ENCODE data around the gene SEBOX.

The SEBOX gene

DNA sequence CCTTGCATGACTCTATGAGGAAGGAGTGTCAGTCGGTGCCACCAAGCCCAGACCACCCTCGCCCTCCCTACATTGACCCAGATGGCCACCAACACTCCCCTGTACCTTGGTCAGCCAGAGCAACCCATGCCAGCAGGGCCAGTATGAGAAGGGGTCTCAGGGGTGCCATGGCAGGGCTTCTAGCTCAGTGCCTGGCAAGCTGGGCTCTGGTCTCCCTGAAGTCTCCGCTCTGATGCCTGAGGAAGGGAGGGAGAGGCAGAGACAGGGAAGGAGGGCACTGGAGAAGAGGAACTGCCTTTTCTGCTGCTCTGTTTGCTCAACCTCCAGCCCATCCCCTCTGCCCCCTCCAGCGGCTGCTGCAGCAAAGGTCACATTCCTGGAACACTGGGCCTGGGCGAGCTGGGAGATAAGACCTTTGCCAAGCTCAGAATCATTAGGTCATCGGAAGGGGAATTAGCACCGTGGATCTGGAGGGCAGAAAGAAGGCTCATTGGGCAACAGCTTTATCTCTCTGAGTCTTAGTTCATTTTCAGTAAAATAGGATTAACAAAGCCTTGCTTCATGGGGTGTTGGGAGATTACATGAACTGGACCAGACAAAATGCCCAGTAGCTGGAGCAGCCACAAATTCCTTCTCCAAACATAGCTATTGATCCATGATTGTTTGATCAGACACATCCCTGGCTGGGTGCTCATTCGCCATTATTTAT, 5.2 kb upstream of the SEBOX start, which contains the start of gene VTN:
Gene VTN (minus strand): TSS at position 273 of the 709 bp plus-strand sequence. CDS start 104 bp downstream, at position 169.
- in situ Hi-C loops (cut with MboI; ENCODE audit: low sequenced_read_pairs), result no loop called here

DNA sequence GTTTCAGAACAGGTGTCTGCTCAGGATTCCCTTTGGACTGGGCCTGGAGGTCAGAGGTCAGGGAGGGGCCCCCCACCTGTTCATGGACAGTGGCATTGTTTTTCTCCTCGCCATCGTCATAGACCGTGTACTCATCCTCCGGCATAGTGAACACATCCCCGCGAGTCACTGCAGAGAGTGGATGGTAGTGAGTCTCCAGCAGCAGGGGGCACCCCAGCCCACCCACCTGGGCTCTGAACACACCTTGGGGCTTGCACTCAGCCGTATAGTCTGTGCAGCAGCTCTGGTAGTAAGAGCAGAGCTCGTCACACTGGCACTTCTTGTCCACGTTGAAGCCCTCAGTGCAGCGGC, 4.7 kb upstream of the SEBOX start:
- in situ Hi-C loops (cut with MboI; ENCODE audit: low sequenced_read_pairs), result no loop called here

DNA sequence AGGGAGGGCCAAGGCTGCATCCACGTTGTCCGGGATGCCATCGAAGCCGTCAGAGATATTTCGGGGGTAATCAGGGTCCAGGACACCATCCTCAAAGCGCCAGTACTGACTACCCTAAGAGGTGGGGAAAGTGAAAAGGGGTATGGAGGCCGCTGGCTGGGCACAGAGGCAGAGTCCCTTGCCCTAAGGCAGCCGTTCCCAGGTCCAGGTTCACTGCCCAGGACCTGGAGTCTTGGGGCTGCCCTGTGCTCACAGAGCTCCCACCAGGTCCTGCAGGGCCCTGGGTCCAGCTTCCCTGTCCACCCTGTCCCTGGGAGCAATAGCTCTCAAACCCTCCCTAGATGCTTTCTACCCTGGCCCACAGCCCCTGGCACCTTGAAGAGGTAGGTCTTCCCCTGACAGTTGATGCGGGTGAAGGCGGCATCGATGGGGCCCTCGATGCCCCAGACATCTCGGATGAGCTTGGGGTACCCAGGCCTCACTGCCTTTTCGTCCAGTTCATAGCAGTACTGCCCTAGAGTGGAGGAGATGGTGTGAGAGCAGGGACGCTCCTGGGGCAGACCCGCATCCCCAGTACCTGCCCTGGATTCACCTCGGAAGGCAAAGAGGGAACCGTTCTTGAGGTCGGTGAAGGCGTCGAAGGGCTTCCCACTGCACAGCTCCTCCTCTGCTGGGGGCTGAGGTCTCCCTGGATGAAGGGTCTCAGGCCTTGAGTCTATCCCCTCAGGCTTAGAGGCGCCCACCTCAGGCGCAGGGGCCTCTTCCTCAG, 4.1 kb upstream of the SEBOX start:
- in situ Hi-C loops (cut with MboI; ENCODE audit: low sequenced_read_pairs), result no loop called here

DNA sequence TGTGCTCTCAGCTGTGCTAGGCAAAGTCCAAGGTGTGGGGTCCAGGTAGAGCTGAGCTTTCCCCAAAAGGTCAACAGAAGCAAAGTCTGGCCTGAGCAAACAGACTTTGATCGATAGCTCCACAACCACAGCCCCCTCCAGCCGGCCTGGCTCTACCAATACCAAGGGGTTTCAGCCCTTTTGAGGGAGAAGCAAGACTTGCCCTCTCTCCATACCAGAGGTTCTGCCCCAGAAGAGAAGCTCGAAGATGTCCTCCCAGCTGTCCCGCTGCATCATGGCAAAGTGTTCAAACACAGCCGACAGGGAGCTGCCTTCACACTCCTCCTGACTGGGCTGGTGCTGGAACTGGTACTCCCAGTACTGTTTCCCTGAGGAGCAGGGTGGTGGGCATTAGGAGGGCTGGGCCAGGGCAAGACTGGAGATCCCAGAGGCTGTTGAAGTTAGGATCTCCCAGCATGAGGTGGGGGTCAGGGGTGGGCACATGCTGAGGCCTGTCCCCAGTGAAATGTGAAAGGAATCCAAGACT, 3.4 kb upstream of the SEBOX start:
- in situ Hi-C loops (cut with MboI; ENCODE audit: low sequenced_read_pairs), result no loop called here

DNA sequence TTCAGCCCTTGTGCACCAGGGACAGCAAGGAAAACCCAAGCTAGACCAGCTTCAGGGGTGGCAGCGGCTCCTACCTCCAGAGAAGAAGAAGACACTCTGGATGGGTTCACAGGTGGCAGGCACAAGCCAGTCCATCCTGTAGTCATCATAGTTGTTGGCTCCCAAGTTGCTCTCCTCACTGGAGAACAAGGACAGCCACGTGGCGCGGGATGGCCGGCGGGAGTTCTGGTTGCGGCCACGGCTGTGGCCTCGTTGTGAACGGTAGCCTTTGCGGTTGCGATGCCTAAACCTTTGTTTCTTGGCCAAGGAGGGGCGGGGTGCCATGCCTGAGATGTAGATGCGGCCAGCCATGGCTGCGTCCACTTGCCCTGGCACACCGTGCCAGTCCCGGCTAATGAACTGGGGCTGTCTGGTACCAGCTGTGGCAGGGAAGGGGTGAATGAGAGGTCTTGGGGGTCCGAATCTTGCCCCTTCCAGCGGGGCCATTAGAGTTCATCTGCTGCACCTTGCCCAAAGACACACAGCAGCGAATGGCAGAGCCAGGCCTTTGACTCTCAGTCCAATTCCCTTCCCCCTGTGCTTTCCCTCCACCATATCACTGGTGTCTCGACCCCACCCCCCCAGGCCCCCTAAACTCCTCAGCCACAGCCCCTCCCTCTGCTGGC, 2.8 kb upstream of the SEBOX start:
- in situ Hi-C loops (cut with MboI; ENCODE audit: low sequenced_read_pairs), result no loop called here

DNA sequence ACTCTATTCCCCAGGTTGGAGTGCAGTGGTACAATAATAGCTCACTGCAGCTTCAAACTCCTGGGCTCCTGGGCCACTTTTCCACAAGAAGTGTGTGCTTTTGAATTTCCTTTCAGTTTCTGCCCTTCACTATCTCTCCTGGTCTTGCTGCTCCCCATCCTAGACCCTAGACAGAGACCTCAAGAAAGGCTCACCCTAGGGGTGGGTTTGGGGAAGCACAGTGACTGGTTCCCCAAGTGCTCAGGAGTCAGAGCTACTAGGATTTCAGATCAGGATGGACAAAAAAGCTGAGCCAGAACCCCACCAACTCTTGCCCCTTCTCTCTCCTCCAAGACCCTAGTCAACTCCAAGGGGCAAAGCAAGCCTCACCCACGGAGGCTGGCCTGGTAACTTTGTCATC, 1.6 kb upstream of the SEBOX start:
- in situ Hi-C loops (cut with MboI; ENCODE audit: low sequenced_read_pairs), result no loop called here

DNA sequence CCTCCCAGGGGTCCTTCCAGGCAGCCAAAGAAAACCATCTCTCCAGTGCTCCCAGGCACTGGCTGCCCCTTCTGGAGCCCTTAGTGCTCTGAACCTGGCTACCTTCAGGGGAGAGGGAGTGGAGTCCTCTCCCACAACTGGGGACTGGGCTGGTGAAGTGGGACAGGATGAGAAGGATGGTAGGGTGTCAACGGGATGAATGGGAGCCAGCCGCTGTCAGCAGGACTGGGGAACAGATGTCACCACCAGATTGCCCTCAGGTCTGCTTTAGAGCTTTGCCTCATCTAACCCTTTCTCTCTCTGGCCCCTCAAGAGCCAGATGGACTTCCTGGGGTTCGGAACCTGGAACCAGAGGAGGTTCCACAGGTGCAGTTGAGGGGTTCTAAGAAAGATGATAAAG, 488 bp upstream of the SEBOX start:
- in situ Hi-C loops (cut with MboI; ENCODE audit: low sequenced_read_pairs), result no loop called here

DNA sequence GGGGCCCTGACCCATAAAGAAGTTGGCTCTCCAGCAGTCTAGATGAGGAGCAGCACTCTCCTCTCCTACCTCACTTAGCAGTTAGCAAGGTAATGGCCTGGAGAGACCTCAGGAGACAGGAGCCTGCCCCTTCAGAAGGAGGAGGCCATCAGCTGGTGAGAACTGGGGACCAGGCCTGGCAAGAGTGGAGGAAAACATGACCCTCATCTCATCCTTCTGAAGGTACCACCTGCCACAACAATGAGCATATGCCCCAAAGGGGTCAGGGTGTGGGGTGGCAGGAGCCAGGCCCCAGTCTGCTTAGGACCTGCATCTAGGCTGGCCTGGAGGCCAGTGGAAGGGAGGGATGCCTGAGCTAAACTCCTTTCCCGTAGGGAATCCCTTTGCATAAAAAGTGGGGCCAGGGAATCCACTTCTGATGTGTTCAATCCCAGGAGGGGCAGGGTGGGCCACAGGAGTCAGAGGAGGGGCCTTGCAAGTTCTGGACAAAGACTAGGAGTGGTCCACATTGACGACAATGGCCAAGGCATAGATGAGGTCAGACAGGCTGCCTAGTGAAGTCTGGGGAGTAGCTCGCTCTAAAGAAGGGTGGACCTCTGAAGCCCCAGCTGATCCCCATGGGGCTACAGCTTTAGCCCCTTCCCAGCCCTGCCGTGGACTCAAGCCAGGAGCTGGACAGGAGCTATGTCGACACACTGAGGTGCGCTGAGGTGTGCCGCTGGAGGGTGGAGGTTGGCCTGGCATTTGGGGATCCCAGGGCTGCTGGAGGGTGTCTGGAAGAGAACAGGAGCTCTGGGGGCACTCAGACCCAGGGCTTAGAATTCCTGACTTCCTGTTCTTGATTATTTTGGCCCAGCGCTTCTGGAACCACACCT, 986 bp downstream of the SEBOX start:
- in situ Hi-C loops (cut with MboI; ENCODE audit: low sequenced_read_pairs), result no loop called here

DNA sequence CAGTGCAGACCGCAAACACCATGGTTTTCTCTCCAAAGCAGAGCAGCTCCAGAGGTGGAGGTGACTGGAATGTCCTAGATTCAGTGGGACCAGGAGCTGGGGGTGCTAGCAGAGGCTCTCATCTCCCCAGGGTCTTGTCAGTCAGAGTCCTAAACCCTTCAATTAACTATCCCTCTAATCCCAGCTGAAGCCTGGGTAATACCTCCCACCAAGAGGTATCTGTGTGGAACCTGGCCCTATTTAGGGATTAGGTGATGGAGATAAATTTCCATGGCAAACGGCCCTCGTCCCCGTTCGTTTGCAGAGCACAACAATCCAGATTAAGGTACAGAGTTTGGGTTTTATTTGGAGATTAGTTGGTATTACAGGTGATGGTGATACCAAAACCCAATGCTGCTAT, 1.8 kb downstream of the SEBOX start:
- in situ Hi-C loops (cut with MboI; ENCODE audit: low sequenced_read_pairs), result no loop called here

DNA sequence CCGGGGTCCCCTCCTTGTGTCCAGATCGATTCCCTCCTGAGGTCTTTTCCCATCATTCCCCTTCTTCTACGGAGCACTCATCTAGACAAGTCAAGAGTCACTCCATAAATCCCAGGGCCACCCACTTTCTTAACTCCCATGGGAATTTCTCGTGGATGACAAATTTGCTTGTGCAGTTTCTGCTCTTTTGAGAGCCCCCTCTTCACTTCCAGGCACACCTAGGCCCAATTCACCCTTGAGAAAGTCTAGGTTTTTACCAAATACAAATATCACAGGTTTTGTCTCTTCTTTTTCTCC, 7.2 kb downstream of the SEBOX start:
- in situ Hi-C loops (cut with MboI; ENCODE audit: low sequenced_read_pairs), result no loop called here

DNA sequence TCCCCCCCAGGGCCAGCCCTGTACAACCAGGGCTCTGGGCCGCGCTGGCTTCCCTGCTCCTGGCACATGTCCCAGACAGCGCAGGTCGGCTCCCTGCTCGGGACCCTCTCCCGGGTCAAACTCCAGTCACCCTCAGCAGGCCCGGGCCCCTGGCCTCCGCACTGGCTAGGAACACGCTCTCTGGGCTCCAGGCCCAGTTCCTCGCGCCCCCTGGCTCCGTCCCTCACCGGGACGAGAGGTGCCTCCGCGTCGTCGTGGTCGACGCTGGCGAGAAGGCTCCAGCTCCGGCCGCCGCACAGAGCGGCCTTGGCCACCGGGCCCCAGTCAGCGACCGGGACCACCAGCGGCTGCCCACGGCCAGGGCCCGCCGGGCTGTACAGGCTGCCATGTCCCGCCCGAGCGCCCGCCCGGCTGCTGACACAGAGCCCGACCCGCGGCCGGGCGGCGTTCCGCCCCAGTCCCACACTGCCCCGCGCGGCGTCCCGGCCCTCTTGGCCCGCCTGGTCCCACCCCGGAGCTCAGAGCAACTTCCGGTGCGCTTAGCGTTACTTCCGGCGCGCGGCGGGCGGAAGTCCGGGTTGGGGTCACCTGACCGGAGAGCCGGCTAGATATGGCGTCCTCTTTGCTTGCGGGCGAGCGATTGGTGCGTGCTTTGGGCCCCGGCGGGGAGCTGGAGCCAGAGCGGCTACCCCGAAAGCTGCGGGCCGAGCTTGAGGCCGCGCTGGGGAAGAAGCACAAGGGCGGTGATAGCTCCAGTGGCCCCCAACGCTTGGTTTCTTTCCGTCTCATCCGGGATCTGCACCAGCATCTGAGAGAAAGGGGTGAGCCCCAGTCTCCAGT, 7.7 kb downstream of the SEBOX start, which contains the start of gene POLDIP2:
Gene POLDIP2 (minus strand): TSS at position 467 of the 840 bp plus-strand sequence. CDS start 79 bp downstream, at position 388.
- in situ Hi-C loops (cut with MboI; ENCODE audit: low sequenced_read_pairs), result no loop called here

DNA sequence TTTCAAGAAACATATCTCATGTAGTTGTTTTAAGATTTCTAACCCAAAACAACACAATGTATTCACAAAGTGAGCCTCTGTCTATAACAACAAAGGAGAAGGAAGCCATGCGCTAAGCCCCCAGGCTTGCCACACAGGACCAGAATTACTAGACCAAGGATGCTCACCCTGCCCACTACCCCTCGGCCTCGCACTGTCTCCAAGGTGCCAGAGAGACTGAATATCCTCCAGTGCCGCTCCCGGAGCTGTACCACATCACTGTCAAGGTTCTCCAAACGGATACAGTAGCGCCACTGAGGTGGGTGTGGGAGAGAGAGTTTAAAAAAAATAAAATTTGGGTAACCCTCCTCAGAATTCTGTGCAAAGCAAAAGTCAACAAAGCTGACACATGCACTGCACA, 14.7 kb downstream of the SEBOX start:
- in situ Hi-C loops (cut with MboI; ENCODE audit: low sequenced_read_pairs), result no loop called here

DNA sequence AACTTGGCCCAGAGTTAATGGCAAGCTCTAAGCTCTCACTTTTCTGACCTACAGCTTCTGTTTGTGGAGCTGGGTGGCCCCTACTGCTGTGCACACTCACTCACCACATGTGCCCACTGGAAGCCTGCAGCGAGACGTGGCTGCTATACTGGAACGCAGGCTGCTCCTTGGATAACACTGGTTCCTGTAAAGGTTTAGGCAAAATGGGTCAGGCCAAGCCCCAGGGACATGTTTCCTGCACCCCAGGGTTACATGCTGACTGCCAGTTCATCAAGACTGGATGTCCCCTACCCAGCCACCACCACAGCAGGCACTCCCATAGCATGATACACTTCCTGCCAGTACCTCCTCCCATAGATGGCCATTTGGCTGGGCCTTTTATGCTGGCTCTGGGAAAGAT, 16.0 kb downstream of the SEBOX start:
- in situ Hi-C loops (cut with MboI; ENCODE audit: low sequenced_read_pairs), result no loop called here

DNA sequence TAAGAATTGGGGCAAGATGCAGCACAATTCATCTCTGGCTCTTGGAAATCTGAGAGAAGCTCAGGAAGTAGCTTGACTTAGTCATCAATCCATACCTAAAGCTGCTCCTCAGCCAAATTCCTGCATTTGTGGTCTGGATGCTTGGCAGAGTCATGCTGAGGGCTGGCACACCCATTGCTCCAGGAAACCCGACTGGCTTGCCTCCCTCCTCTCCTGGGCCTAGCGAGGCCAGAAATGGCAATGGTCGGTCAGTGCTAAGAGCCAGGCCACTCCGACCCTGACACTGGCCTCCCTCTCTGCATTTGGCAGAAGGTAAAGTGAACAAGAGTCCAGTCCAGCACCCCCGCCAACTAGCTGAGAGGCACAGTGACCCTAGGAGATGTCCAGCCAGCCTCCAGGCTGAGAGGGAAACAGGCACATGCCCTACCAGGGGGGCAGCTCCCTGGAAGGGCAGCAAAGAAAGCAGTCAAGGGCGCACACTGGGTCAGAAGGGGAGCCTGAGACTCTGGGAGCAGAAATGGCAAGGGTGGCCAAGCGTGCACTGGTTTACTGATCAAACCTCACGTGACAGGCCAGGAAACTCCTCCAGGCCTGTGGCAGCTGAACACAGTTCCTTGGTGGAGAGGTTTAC, 17.6 kb downstream of the SEBOX start:
- in situ Hi-C loops (cut with MboI; ENCODE audit: low sequenced_read_pairs), result no loop called here

DNA sequence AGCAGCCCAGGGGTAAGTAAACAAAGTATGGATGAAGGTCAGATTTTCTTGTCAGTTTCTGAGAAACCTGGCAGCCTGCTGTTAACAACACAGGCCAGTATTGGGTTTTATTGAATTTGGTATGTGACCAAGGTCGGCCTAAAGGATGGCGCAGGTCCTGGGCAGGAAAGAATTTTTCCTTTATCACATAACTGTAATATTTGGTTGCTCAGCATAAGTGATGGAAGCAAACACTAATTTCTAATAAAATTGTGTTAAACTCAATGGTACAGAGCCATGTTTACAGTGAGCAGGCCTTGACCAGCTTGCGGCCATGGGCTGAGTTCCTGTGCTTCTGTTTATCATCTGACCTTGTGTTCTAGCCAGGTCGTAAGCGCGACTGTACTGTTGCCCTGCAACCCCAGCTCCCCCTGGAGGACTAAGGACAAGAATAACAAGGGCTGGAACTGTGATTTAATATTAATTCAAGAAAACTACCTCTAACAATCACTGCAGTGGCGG, 18.2 kb downstream of the SEBOX start:
- in situ Hi-C loops (cut with MboI; ENCODE audit: low sequenced_read_pairs), result no loop called here

DNA sequence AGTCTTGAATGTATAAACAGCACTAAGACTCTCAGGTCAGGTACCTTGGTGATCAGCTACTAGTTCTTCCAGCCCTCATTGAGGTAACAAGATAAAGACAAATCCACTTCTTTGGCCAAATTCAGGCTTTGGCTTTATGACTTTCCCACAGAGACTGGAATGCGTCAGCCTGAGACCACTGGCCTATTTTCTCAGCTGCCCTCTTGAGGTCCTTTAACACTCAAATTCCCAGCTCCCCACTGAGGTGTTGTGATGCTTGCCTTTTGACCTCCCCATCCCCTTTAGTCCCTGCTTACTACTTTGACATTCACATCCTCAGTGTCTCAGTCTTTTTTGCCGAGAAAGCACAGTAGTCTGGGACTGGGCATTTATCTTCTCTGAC, 18.8 kb downstream of the SEBOX start:
- in situ Hi-C loops (cut with MboI; ENCODE audit: low sequenced_read_pairs), result no loop called here

DNA sequence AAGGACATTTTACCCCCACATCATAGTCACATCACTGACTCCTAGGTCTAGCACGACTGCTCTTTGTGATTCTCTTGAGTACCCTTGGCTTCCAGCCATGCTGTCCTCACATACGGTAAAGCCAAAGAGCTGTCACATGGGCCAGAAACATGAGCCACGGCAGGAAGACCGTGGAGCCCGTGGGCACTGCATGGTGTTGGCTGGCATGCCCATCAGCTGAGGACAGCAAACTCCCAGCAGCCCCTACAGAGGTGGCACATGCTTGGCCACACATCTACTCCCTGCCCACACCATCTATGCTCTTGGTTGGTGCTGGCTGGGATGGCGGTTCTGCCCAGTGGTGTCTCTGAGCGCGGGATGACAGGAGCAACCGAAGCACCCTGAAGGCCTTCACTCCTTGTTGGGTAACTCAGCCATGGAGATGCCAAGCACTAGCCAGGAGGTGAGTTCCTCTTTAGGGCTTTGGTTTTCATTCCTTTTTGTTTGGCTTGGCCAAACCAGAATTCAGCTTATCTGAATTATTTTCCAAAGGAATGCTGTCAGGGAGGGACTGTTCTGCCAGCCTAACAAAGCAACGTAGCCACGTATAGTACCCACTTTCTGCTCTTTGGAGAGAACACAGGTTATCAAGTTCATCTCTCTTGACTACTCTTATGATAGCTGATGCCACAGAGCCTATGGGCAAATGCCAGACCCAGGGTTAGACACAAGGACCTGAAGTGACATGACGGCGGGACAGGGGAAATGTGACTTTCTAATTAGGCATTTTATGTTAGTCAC, 19.4 kb downstream of the SEBOX start:
- in situ Hi-C loops (cut with MboI; ENCODE audit: low sequenced_read_pairs), result no loop called here

DNA sequence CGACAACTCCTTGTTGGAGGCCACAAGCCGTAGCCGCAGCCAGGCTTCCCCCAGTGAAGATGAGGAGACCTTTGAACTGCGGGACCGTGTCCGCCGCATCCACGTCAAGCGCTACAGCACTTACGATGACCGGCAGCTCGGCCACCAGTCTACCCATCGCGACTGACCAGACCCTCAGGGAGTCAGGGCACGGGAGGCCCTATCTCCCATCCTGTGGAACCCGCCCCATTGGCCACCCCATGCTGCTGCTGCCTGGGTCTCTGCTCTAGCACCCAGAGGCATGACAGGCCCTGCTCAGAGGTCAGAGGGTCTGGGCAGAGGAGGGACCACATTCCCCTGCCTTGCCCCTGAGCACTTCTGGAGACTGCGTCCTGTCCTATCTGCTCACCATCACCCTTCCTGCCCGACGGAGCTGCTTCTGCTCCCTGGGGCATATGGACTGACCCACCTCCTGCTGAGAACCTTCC, 20.5 kb downstream of the SEBOX start:
- in situ Hi-C loops (cut with MboI; ENCODE audit: low sequenced_read_pairs), result no loop called here
